Femur (tissue), 1 donor: Measurements from ENCODE around the gene GSTA4.
"Not testable (repeated sequence)": the region's sequence is repeated elsewhere in the genome, so short reads cannot be mapped to it uniquely, and the experiment has no call there.

Experiments used
- DNase-seq: peaks from one replicate; pipeline ENCODE4 v3.0.0-alpha.2; 2017

The GSTA4 gene

GRCh38 chr6:53011979-53012378 is 16.9 kb upstream of the GSTA4 start:
- DNase-seq, result no peak

- DNase-seq, result no peak
Observed at GRCh38 chr6:53010504-53010903, 15.4 kb upstream of the GSTA4 start.

GRCh38 chr6:53009511-53009910 is 14.4 kb upstream of the GSTA4 start:
- DNase-seq, result no peak

GRCh38 chr6:53009056-53009455 is 14.0 kb upstream of the GSTA4 start:
- DNase-seq, result no peak

- DNase-seq, result not testable (repeated sequence)
Observed at GRCh38 chr6:53008192-53008687, 13.2 kb upstream of the GSTA4 start.

GRCh38 chr6:53005663-53006250 is 10.7 kb upstream of the GSTA4 start:
- DNase-seq, result no peak

- no peak for DNase-seq
Observed at GRCh38 chr6:52999456-52999855, 4.4 kb upstream of the GSTA4 start.

- no peak for DNase-seq
Observed at GRCh38 chr6:52998603-52999002, 3.5 kb upstream of the GSTA4 start.

GRCh38 chr6:52995913-52996645 is 995 bp upstream of the GSTA4 start:
- DNase-seq, result peak; percentile 61

GRCh38 chr6:52994839-52995088 is 320 bp downstream of the GSTA4 start:
- DNase-seq, result peak; percentile 70

- peak; percentile 51 for DNase-seq
Observed at GRCh38 chr6:52994031-52994838, 849 bp downstream of the GSTA4 start.

GRCh38 chr6:52992980-52993920 is 1.8 kb downstream of the GSTA4 start:
- no peak for DNase-seq

- no peak for DNase-seq
Observed at GRCh38 chr6:52990342-52990741, 4.7 kb downstream of the GSTA4 start.

GRCh38 chr6:52985228-52985627 is 9.9 kb downstream of the GSTA4 start:
- no peak for DNase-seq

- no peak for DNase-seq
Observed at GRCh38 chr6:52984247-52984646, 10.8 kb downstream of the GSTA4 start.

GRCh38 chr6:52983159-52983848 is 11.8 kb downstream of the GSTA4 start:
- no peak for DNase-seq

GRCh38 chr6:52982680-52983079 is 12.4 kb downstream of the GSTA4 start:
- no peak for DNase-seq

GRCh38 chr6:52981222-52981900 is 13.7 kb downstream of the GSTA4 start:
- no peak for DNase-seq

- DNase-seq, result no peak
Observed at GRCh38 chr6:52976591-52977035, 18.5 kb downstream of the GSTA4 start.

GRCh38 chr6:52976149-52976548 is 18.9 kb downstream of the GSTA4 start:
- DNase-seq, result no peak

GRCh38 chr6:52975580-52975979 is 19.5 kb downstream of the GSTA4 start:
- no peak for DNase-seq

- no peak for DNase-seq
Observed at GRCh38 chr6:52972989-52973388, 22.1 kb downstream of the GSTA4 start.
